H1 (cell line): ENCODE results near the gene CKAP5. TPM values are rescaled to one million over a fixed set of nuclear protein-coding genes. Genes with fewer than 3 reads are reported as not detected.

ENCODE experiments used
- CTCF ChIA-PET: fragments of 300-600 bp; sonication (Branson Sonifier 250); formaldehyde crosslinking; loops from one replicate; lab custom pipeline; 2021; ENCODE audit not compliant: partially characterized antibody; lab: Charles Lee
- POLR2A ChIA-PET: fragments of 300-600 bp; sonication (Branson Sonifier 250); formaldehyde crosslinking; loops from one replicate; lab custom pipeline; 2021; ENCODE audit warnings: inconsistent platforms; ENCODE audit not compliant: partially characterized antibody; lab: Charles Lee
- DNase-seq, 2 experiments: peaks; one replicate each; pipeline versions ENCODE4 v3.0.0 to v3.0.0-alpha.2; 2010 to 2022; ENCODE audit warnings: low spot score in 2 of 2, low read depth in 1 of 2, mixed read lengths in 1 of 2
- FAIRE-seq: peaks from 2 replicates; lab custom pipeline; 2011; peaks lifted over from hg19 to GRCh38; lab: Jason Lieb, UNC
- H2AFZ ChIP-seq: 2 replicates; pipeline ENCODE4 v1.8.1; 2012; ENCODE audit warnings: low read length, inconsistent platforms
- H2AK5ac ChIP-seq: 2 replicates; pipeline ENCODE4 v1.6.1; 2013; ENCODE audit warnings: low read depth, low read length
- H2BK120ac ChIP-seq: replicated peaks from 2 replicates; pipeline ENCODE3; 2013; ENCODE audit warnings: low read depth, low read length, inconsistent platforms
- H2BK12ac ChIP-seq: 2 replicates; pipeline ENCODE4 v1.6.1; 2013; ENCODE audit warnings: low read depth, low read length
- H2BK15ac ChIP-seq: 2 replicates; pipeline ENCODE4 v1.6.1; 2013; ENCODE audit warnings: low read length
- H2BK20ac ChIP-seq: 2 replicates; pipeline ENCODE4 v1.6.1; 2013; ENCODE audit warnings: low read length
- H2BK5ac ChIP-seq: 2 replicates; pipeline ENCODE4 v1.6.1; 2013; ENCODE audit warnings: low read depth, low read length
- H3K14ac ChIP-seq: 2 replicates; pipeline ENCODE4 v1.6.1; 2013; ENCODE audit warnings: inconsistent platforms; ENCODE audit not compliant: insufficient read length
- H3K18ac ChIP-seq: 2 replicates; pipeline ENCODE4 v1.6.1; 2013; ENCODE audit warnings: low read length; ENCODE audit errors: extremely low read depth
- H3K23ac ChIP-seq: 2 replicates; pipeline ENCODE4 v1.6.1; 2013; ENCODE audit warnings: inconsistent platforms; ENCODE audit not compliant: insufficient read length
- H3K23me2 ChIP-seq: 2 replicates; pipeline ENCODE4 v1.6.1; 2013; ENCODE audit warnings: low read depth, low read length
- H3K27ac ChIP-seq: 2 replicates; pipeline ENCODE4 v1.6.1; 2011; ENCODE audit warnings: low read depth, low read length, inconsistent platforms
- H3K27me3 ChIP-seq, 4 experiments: replicated peaks in 1 of 4; 1 replicate in 1 of 4; 2 replicates in 3 of 4; pipeline versions ENCODE4 v1.6.1 to v1.8.1; 2011 to 2013; ENCODE audit warnings: low read length in 3 of 4, mild to moderate bottlenecking in 3 of 4, inconsistent platforms in 2 of 4, mixed read lengths in 2 of 4, moderate library complexity in 1 of 4; ENCODE audit not compliant: control insufficient read depth in 3 of 4, insufficient read depth in 3 of 4; ENCODE audit errors: extremely low read depth in 1 of 4
- H3K36me3 ChIP-seq, 4 experiments: 2 replicates each; pipeline versions ENCODE4 v1.6.1 to v1.8.1; 2011 to 2013; ENCODE audit warnings: mild to moderate bottlenecking in 4 of 4, low read length in 3 of 4, moderate library complexity in 2 of 4, control low read depth in 1 of 4, inconsistent platforms in 1 of 4; ENCODE audit not compliant: insufficient read depth in 4 of 4, control insufficient read depth in 2 of 4
- H3K4ac ChIP-seq: replicated peaks from 2 replicates; pipeline ENCODE3; 2013; ENCODE audit warnings: low read length, low read depth, mixed read lengths, inconsistent platforms; ENCODE audit not compliant: insufficient read length
- H3K4me1 ChIP-seq, 4 experiments: replicated peaks in 1 of 4; 1 replicate in 1 of 4; 2 replicates in 3 of 4; pipeline versions ENCODE4 v1.6.1 to v1.8.1; 2011 to 2013; ENCODE audit warnings: low read length in 3 of 4, inconsistent platforms in 2 of 4, mixed read lengths in 1 of 4; ENCODE audit not compliant: insufficient read depth in 4 of 4, control insufficient read depth in 3 of 4
- H3K4me2 ChIP-seq, 2 experiments: 2 replicates each; pipeline versions ENCODE4 v1.6.1 to v1.8.1; 2011 to 2013; ENCODE audit warnings: low read depth in 2 of 2, low read length in 2 of 2, control low read depth in 1 of 2, inconsistent platforms in 1 of 2, mild to moderate bottlenecking in 1 of 2; ENCODE audit not compliant: insufficient read depth in 1 of 2
- H3K4me3 ChIP-seq, 4 experiments: fragments of 200-600, 300-600 bp in 1 of 4; sonication (generic), shearing (Covaris generic), sonication (Bioruptor Twin) in 1 of 4; 2 replicates each; pipeline versions ENCODE4 v1.5.1 to v1.8.1; 2011 to 2016; ENCODE audit warnings: low read length in 4 of 4, low read depth in 3 of 4, control low read depth in 2 of 4, inconsistent platforms in 2 of 4, mild to moderate bottlenecking in 2 of 4, mixed read lengths in 1 of 4, moderate library complexity in 1 of 4; ENCODE audit not compliant: insufficient read depth in 2 of 4; ENCODE audit errors: extremely low read depth in 1 of 4
- H3K56ac ChIP-seq: replicated peaks from 2 replicates; pipeline ENCODE3; 2013; ENCODE audit warnings: low read depth, mild to moderate bottlenecking, mixed read lengths, low read length, inconsistent platforms; ENCODE audit not compliant: insufficient read length
- H3K79me1 ChIP-seq: 2 replicates; pipeline ENCODE4 v1.6.1; 2013; ENCODE audit warnings: low read depth, low read length, control low read depth
- H3K79me2 ChIP-seq, 2 experiments: 2 replicates each; pipeline versions ENCODE4 v1.6.1 to v1.8.1; 2012 to 2013; ENCODE audit warnings: low read length in 2 of 2, mild to moderate bottlenecking in 2 of 2, inconsistent platforms in 1 of 2; ENCODE audit not compliant: insufficient read depth in 2 of 2, control insufficient read depth in 1 of 2
- H3K9ac ChIP-seq, 4 experiments: replicated peaks in 1 of 4; 1 replicate in 1 of 4; 2 replicates in 3 of 4; pipeline versions ENCODE4 v1.6.1 to v1.8.1; 2011 to 2013; ENCODE audit warnings: low read depth in 3 of 4, low read length in 3 of 4, control low read depth in 2 of 4, mild to moderate bottlenecking in 2 of 4, moderate library complexity in 2 of 4, inconsistent platforms in 1 of 4; ENCODE audit errors: extremely low read depth in 1 of 4
- H3K9me3 ChIP-seq, 2 experiments: 2 replicates each; pipeline versions ENCODE4 v1.6.1 to v1.8.1; 2012 to 2013; ENCODE audit warnings: mild to moderate bottlenecking in 2 of 2, moderate library complexity in 2 of 2, control low read depth in 1 of 2, inconsistent platforms in 1 of 2, low read depth in 1 of 2, low read length in 1 of 2, mixed read lengths in 1 of 2; ENCODE audit not compliant: insufficient read depth in 2 of 2
- H4K20me1 ChIP-seq, 2 experiments: replicated peaks in 1 of 2; 2 replicates each; pipeline versions ENCODE3 to v1.8.1; 2011 to 2013; ENCODE audit warnings: inconsistent platforms in 2 of 2, low read length in 2 of 2, mild to moderate bottlenecking in 1 of 2; ENCODE audit not compliant: insufficient read depth in 2 of 2, control insufficient read depth in 1 of 2
- H4K5ac ChIP-seq: 2 replicates; pipeline ENCODE4 v1.6.1; 2013; ENCODE audit warnings: low read length, low read depth, mixed read lengths, inconsistent platforms; ENCODE audit not compliant: insufficient read length
- H4K8ac ChIP-seq: 2 replicates; pipeline ENCODE4 v1.8.0; 2013; ENCODE audit warnings: mild to moderate bottlenecking, moderate library complexity, low read length, inconsistent platforms; ENCODE audit not compliant: insufficient read depth; ENCODE audit errors: extremely low read depth
- H4K91ac ChIP-seq: replicated peaks from 2 replicates; pipeline ENCODE3; 2013; ENCODE audit warnings: low read length, mixed read lengths, inconsistent platforms; ENCODE audit not compliant: insufficient read length
- GTF2F1 ChIP-seq: IDR thresholded peaks from 2 replicates; pipeline ENCODE4 v1.6.1; 2012; ENCODE audit warnings: low read depth, low read length, improper control_type of control experiment, borderline replicate concordance
- KDM4A ChIP-seq: IDR thresholded peaks from one replicate; pipeline ENCODE4 v1.7.1; 2012; ENCODE audit warnings: low read depth, mild to moderate bottlenecking, moderate library complexity, low read length, inconsistent platforms; ENCODE audit not compliant: severe bottlenecking
- MAFK ChIP-seq: IDR thresholded peaks from 2 replicates; pipeline ENCODE4 v1.6.1; 2012; ENCODE audit warnings: low read depth, mild to moderate bottlenecking, improper control_type of control experiment, low read length
- WGBS, 2 experiments: shearing (Covaris generic) in 1 of 2; methylation state at CpG; one replicate each; pipeline versions ENCODE4 v1.1.6 to v1.1.7; 2013 to 2015; ENCODE audit warnings: low lambda C conversion rate in 2 of 2, mixed read lengths in 2 of 2, inconsistent platforms in 1 of 2, low coverage in 1 of 2, missing lambda C conversion rate in 1 of 2; ENCODE audit not compliant: insufficient replicate concordance in 2 of 2, insufficient coverage in 1 of 2, insufficient read length in 1 of 2; ENCODE audit errors: extremely low coverage in 1 of 2, missing lambda C conversion rate in 1 of 2; 5-methylcytosine and 5-hydroxymethylcytosine counted together
- polyA plus RNA-seq, 7 experiments: library from polyadenylated mRNA; depleted of rRNA in 3 of 7; stranded (reverse) in 5 of 7; unstranded in 2 of 7; fragments of >200 nt in 5 of 7; fragments of 200-250 nt in 2 of 7; gene quantifications; 1 replicate in 5 of 7; 2 replicates in 1 of 7; 4 replicates in 1 of 7; pipeline versions ENCODE4 v1.2.1 to v1.2.3, GENCODE V29; 2011 to 2013; ENCODE audit warnings: missing spikeins in 2 of 7, mixed read lengths in 2 of 7
- total RNA-seq: library from RNA; stranded (reverse); fragmentation: NEBNext Ultra II Directional; extraction: Animal tissue kit (Norgen Biotek cat#: 25700); gene quantifications from 2 replicates; pipeline ENCODE4 v1.2.1, GENCODE V29; 2021

Gene CKAP5
- total and polyA plus RNA-seq, 2 of the 8 experiments (the other 6 are each of a cell fraction or from before 2014, with no cell fraction given) = 64.8 to 185 TPM

DNA sequence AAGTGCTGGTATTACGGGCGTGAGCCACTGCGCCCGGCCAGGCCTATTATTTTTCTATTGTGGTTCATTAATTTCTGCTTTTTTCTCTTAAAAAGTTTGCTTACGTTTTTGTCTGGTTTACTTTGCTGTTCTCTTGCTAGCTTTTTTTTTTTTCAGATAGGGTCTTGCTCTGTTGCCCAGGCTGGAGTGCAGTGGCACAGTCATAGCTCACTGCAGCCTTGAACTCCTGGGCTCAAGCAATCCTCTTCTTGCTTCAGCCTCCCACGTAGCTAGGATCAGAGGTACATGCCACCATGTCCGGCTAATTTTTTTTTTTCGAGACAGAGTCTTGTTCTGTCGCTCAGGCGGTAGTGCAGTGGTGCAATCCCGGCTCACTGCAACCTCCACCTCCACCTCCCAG is 108.4 kb downstream of the CKAP5 start:
- Histone ChIP-seq H3K4me3 (no peak overlapping the region), H2AK5ac (no peak overlapping the region), H3K23me2 (no peaks in the 10 kb centered on the region), H4K5ac (no peak overlapping the region), H3K36me3 (peaks cover 0 to 16% (median 14%) of the 10 kb centered on the region in 4 experiments; a peak in 7 of 8 replicates), H2AFZ (no peak overlapping the region), H4K91ac (no peak overlapping the region), H3K14ac (no peak overlapping the region), H3K4me2 (no peak overlapping the region), H4K8ac (no peak overlapping the region), H2BK5ac (no peak overlapping the region), H2BK15ac (no peak overlapping the region)
- no peak for DNase-seq
- no peak for TF ChIP-seq MAFK
- TF ChIP-seq GTF2F1 = no peak
- TF ChIP-seq KDM4A = no peak
- TF ChIP-seq, all 59 proteins: peak for 0
- Histone ChIP-seq H3K9me3 (no peaks in the 10 kb centered on the region), H3K4ac (no peak overlapping the region), H3K27me3 (no peaks in the 10 kb centered on the region), H3K79me1 (no peaks in the 10 kb centered on the region), H3K9ac (no peak overlapping the region), H3K23ac (no peak overlapping the region), H3K4me1 (peaks cover 0 to 3% (median 0%) of the 10 kb centered on the region in 4 experiments; a peak in 1 of 7 replicates), H3K27ac (no peak overlapping the region), H2BK20ac (no peak overlapping the region), H2BK12ac (no peak overlapping the region), H3K56ac (no peak overlapping the region), H2BK120ac (no peak overlapping the region), H3K18ac (no peak overlapping the region), H4K20me1 (no peaks in the 10 kb centered on the region), H3K79me2 (no peaks in the 10 kb centered on the region)
- WGBS, 2 experiments = 92% methylated on average over 11 of the region's 11 CpGs; no CpG with 5 or more reads in 1 of the 2 experiments
- FAIRE-seq = no peak
- ChIA-PET POLR2A (interaction anchor here (0.6 to 0.7 kb wide), 2 partner anchors 24 to 518 kb away, joined by 3 read pairs; no protein-coding TSS in a partner anchor), CTCF (interaction anchor here (0.6 to 1.7 kb wide), 3 partner anchors 10 to 201 kb away, joined by 3 to 5 read pairs (median 3); no protein-coding TSS in a partner anchor)
